OCI-LY7 (cell line): ENCODE data around the gene PLEKHA6.

Experiments used
- EZH2phosphoT487 ChIP-seq: fragments of 200-600 bp; sonication (generic); IDR thresholded peaks from 2 replicates; pipeline ENCODE4 v1.6.1; 2018; ENCODE audit warnings: low read depth, borderline replicate concordance, mild to moderate bottlenecking, mixed run types, antibody characterized with exemption, low read length, moderate library complexity, mixed read lengths
- TF ChIP-seq, protein P1 (sequence below): fragments of 200-600 bp; sonication (generic); conservative IDR thresholded peaks from 2 replicates; pipeline ENCODE4 v1.5.1; 2014; ENCODE audit warnings: mild to moderate bottlenecking, antibody characterized with exemption, low read length, moderate library complexity, mixed read lengths

DNA sequence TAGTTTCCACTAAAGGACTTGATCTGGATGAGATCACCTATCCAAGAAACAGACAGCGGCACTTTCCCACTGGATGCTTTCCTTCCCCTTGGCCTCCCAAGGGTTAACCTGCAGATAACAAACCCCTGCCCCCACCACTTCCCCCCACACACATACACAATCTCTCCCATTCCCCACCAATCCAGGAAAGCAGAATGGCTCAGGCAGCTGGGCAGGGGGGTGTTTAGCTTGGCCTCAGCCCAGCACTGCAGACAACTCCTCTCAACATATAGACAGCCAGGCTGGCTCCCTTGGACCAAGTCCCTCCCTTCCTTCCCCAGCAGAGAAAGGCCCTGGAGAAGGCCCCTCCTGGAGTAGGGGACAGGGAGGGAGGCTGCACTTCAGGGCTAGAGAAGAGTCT, 24.6 kb downstream of the PLEKHA6 start:
- TF ChIP-seq, protein P1, sequence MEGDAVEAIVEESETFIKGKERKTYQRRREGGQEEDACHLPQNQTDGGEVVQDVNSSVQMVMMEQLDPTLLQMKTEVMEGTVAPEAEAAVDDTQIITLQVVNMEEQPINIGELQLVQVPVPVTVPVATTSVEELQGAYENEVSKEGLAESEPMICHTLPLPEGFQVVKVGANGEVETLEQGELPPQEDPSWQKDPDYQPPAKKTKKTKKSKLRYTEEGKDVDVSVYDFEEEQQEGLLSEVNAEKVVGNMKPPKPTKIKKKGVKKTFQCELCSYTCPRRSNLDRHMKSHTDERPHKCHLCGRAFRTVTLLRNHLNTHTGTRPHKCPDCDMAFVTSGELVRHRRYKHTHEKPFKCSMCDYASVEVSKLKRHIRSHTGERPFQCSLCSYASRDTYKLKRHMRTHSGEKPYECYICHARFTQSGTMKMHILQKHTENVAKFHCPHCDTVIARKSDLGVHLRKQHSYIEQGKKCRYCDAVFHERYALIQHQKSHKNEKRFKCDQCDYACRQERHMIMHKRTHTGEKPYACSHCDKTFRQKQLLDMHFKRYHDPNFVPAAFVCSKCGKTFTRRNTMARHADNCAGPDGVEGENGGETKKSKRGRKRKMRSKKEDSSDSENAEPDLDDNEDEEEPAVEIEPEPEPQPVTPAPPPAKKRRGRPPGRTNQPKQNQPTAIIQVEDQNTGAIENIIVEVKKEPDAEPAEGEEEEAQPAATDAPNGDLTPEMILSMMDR, result no peak
- no peak for TF ChIP-seq EZH2phosphoT487
